ENCODE data around the gene PRSS37. TPM values are rescaled to one million over a fixed set of nuclear protein-coding genes. Genes with fewer than 3 reads are reported as not detected.

The PRSS37 gene
- total RNA-seq, 1 experiment from 2014 or later: not detected

DNA sequence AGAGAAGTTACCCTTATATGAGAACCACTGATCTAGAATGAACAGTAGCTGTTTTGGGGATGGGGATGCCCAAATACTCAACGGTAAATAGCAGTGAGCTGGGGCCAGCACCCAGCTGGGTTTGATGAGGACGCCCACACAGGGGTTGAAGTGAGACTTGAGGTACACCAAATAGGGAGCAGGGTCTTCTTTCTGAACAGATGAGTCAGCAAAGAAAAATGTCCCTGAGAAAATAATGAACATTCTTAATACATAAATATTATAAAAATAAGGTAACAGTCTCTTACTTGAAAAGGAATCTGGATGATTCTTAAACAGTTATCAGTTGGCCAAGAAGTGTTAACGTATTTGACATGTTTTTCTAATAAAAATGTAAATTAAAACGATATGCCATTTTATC, 2.0 kb downstream of the PRSS37 start:
- ATAC-seq: no peak
- Histone ChIP-seq H3K36me3 (ENCODE audit: control insufficient read depth, insufficient read depth, low read length) (no peaks in the 10 kb centered on the region), H3K4me1 (ENCODE audit: control insufficient read depth, insufficient read depth, low read length) (no peaks in the 10 kb centered on the region), H3K27me3 (ENCODE audit: control insufficient read depth, insufficient read depth, low read length) (no peaks in the 10 kb centered on the region), H3K27ac (ENCODE audit: low read length) (no peak overlapping the region), H3K9me3 (ENCODE audit: control insufficient read depth, insufficient read depth, low read depth, low read length) (no peaks in the 10 kb centered on the region), H3K4me3 (ENCODE audit: low read depth in 2 of 2, low read length in 2 of 2) (no peak overlapping the region)
- intact Hi-C loops (cut with micrococcal nuclease; ENCODE audit: unreplicated experiment) (no loop called here), in situ Hi-C loops (cut with HindIII; ENCODE audit: low pct_unique_long_range_greater_than_20kb, low sequenced_read_pairs) (no loop called here)
- CTCF ChIA-PET: no interaction called here
- BruUV-seq (replicated peaks): no TSS peak
- POLR2A ChIA-PET: no interaction called here
- no peak for DNase-seq (ENCODE audit: low read depth, low spot score)
- TF ChIP-seq, protein P1, sequence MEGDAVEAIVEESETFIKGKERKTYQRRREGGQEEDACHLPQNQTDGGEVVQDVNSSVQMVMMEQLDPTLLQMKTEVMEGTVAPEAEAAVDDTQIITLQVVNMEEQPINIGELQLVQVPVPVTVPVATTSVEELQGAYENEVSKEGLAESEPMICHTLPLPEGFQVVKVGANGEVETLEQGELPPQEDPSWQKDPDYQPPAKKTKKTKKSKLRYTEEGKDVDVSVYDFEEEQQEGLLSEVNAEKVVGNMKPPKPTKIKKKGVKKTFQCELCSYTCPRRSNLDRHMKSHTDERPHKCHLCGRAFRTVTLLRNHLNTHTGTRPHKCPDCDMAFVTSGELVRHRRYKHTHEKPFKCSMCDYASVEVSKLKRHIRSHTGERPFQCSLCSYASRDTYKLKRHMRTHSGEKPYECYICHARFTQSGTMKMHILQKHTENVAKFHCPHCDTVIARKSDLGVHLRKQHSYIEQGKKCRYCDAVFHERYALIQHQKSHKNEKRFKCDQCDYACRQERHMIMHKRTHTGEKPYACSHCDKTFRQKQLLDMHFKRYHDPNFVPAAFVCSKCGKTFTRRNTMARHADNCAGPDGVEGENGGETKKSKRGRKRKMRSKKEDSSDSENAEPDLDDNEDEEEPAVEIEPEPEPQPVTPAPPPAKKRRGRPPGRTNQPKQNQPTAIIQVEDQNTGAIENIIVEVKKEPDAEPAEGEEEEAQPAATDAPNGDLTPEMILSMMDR (IDR thresholded peaks at IDR 0.05): no peak
- no peak for TF ChIP-seq POLR2AphosphoS5 (IDR thresholded peaks at IDR 0.05; ENCODE audit: low read depth, low read length)
- TF ChIP-seq, protein P2, sequence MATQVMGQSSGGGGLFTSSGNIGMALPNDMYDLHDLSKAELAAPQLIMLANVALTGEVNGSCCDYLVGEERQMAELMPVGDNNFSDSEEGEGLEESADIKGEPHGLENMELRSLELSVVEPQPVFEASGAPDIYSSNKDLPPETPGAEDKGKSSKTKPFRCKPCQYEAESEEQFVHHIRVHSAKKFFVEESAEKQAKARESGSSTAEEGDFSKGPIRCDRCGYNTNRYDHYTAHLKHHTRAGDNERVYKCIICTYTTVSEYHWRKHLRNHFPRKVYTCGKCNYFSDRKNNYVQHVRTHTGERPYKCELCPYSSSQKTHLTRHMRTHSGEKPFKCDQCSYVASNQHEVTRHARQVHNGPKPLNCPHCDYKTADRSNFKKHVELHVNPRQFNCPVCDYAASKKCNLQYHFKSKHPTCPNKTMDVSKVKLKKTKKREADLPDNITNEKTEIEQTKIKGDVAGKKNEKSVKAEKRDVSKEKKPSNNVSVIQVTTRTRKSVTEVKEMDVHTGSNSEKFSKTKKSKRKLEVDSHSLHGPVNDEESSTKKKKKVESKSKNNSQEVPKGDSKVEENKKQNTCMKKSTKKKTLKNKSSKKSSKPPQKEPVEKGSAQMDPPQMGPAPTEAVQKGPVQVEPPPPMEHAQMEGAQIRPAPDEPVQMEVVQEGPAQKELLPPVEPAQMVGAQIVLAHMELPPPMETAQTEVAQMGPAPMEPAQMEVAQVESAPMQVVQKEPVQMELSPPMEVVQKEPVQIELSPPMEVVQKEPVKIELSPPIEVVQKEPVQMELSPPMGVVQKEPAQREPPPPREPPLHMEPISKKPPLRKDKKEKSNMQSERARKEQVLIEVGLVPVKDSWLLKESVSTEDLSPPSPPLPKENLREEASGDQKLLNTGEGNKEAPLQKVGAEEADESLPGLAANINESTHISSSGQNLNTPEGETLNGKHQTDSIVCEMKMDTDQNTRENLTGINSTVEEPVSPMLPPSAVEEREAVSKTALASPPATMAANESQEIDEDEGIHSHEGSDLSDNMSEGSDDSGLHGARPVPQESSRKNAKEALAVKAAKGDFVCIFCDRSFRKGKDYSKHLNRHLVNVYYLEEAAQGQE (IDR thresholded peaks at IDR 0.05; ENCODE audit: insufficient read depth in 1 of 2, low read depth in 2 of 2, low read length in 1 of 2): no peak

DNA sequence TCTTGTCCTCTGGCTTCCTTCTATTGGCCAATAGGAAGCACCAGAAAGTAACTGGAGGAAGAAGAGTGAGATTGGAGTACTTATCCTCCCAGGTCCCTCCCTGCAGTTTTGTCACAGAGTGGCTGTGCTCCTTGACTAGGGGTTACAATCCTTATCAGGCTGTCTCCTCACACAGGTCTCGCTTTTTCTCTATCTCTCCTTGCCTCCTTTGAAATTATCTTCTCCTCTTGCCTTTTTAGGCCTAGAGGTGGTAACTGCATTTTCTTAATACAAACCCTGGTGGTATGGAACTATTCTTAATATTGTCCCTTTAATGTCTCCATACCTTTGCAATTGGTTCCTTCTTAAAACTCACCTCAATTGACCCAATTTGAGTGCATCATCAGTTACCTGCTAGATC, 2.7 kb downstream of the PRSS37 start:
- Histone ChIP-seq H3K9me3 (ENCODE audit: control insufficient read depth, insufficient read depth, low read depth, low read length) (no peaks in the 10 kb centered on the region), H3K27me3 (ENCODE audit: control insufficient read depth, insufficient read depth, low read length) (no peaks in the 10 kb centered on the region), H3K4me1 (ENCODE audit: control insufficient read depth, insufficient read depth, low read length) (no peaks in the 10 kb centered on the region), H3K4me3 (ENCODE audit: low read depth in 2 of 2, low read length in 2 of 2) (no peak overlapping the region), H3K27ac (ENCODE audit: low read length) (no peak overlapping the region), H3K36me3 (ENCODE audit: control insufficient read depth, insufficient read depth, low read length) (no peaks in the 10 kb centered on the region)
- no TSS peak for BruUV-seq (replicated peaks)
- intact Hi-C loops (cut with micrococcal nuclease; ENCODE audit: unreplicated experiment) (no loop called here), in situ Hi-C loops (cut with HindIII; ENCODE audit: low pct_unique_long_range_greater_than_20kb, low sequenced_read_pairs) (no loop called here)
- DNase-seq (ENCODE audit: low read depth, low spot score): no peak
- ChIA-PET POLR2A (no interaction called here), CTCF (no interaction called here)
- no peak for ATAC-seq
- TF ChIP-seq, protein P2 (IDR thresholded peaks at IDR 0.05; ENCODE audit: insufficient read depth in 1 of 2, low read depth in 2 of 2, low read length in 1 of 2): no peak
- no peak for TF ChIP-seq SIN3A (IDR thresholded peaks at IDR 0.05; ENCODE audit: borderline replicate concordance, insufficient read depth, low read depth, low read length)
- no peak for TF ChIP-seq POLR2AphosphoS5 (IDR thresholded peaks at IDR 0.05; ENCODE audit: low read depth, low read length)
- TF ChIP-seq, protein P1 (IDR thresholded peaks at IDR 0.05): no peak
- no peak for TF ChIP-seq TCF7L2 (IDR thresholded peaks at IDR 0.05; ENCODE audit: low read depth, low read length)

All from Panc1 (cell line).